ENCODE results near the gene KCNE2.
"Not testable (repeated sequence)": the region's sequence is repeated elsewhere in the genome, so short reads cannot be mapped to it uniquely, and the experiment has no call there.

Gene KCNE2

DNA sequence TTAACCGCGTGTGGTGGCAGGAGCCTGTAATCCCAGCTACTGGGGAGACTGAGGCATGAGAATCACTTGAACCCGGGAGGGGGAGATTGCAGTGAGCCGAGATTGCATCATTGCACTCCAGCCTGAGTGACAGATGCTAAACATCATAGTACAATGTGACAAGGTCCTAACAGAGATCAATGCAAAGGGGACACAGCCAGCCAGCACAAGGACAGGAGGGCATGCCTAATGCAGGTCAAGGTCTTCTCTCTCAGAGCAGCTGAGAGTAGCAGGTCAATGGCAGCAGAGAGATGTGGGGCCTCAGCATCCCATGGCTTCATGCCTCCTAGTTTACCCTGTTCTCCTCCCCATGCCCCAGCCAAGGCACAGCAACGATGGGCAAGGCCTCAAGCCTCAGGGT lies 8.5 kb downstream of the KCNE2 start:
- no peak for DNase-seq (ENCODE audit: low read depth)
- H3K4me3 ChIP-seq (ENCODE audit: low read depth, low read length), result no peak overlapping the region
- TF ChIP-seq, protein P1, sequence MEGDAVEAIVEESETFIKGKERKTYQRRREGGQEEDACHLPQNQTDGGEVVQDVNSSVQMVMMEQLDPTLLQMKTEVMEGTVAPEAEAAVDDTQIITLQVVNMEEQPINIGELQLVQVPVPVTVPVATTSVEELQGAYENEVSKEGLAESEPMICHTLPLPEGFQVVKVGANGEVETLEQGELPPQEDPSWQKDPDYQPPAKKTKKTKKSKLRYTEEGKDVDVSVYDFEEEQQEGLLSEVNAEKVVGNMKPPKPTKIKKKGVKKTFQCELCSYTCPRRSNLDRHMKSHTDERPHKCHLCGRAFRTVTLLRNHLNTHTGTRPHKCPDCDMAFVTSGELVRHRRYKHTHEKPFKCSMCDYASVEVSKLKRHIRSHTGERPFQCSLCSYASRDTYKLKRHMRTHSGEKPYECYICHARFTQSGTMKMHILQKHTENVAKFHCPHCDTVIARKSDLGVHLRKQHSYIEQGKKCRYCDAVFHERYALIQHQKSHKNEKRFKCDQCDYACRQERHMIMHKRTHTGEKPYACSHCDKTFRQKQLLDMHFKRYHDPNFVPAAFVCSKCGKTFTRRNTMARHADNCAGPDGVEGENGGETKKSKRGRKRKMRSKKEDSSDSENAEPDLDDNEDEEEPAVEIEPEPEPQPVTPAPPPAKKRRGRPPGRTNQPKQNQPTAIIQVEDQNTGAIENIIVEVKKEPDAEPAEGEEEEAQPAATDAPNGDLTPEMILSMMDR (IDR thresholded peaks at IDR 0.05; ENCODE audit: control insufficient read depth, extremely low read depth, insufficient read depth), result no peak

DNA sequence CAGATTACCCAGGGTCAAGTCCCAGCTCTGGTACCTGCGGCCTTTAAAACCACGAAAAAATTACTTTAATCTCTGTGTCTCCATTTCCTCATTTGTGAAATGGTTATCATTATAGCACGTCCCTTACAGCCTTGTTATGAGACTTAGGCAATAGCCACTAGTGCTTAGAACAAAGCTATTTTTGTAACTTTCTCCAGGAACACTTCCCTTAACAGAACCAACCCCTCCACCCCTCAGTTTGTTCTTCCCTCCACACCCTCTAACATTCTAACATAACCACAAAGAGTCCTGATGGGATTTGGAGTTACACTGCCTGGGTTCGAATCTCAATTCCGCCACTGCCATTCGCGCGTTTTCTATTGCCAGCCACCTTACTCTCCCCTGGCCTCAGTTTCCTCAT lies 10.7 kb downstream of the KCNE2 start:
- not testable (repeated sequence) for DNase-seq (ENCODE audit: low read depth); H3K4me3 ChIP-seq (ENCODE audit: low read depth, low read length)

GRCh38 chr21:34374940-34375618 lies 11.3 kb downstream of the KCNE2 start, which contains the start of gene SMIM11:
Gene SMIM11 (plus strand): TSS chr21:34375507. CDS start chr21:34379505, 3,998 bp downstream.
- not testable (repeated sequence) for H3K4me3 ChIP-seq (ENCODE audit: low read depth, low read length); DNase-seq (ENCODE audit: low read depth)

DNA sequence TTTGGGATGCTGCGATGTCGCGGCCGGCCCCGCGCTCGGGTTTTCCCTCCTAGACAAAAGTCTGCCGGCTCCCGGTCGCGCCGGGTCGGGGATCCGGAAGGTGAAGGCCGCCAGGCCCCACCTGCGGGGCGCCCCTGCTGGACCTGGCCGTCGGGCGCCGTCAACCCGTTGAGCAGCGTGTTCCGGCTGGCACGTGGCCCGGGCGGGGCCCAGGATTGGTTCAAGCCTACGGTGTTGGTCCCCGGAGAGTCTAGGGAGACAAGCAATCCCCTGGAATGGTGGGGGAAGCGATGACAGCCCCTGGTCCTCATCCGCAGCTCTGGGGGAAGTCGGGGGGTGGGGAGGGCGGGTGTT lies 11.8 kb downstream of the KCNE2 start:
- not testable (repeated sequence) for DNase-seq (ENCODE audit: low read depth)

GRCh38 chr21:34383138-34383537 lies 19.3 kb downstream of the KCNE2 start:
- not testable (repeated sequence) for DNase-seq (ENCODE audit: low read depth); H3K4me3 ChIP-seq (ENCODE audit: low read depth, low read length)

More for the DNA sequence above, 11.8 kb downstream of the KCNE2 start:
- H3K4me3 ChIP-seq (ENCODE audit: low read depth, low read length), result not testable (repeated sequence)

GRCh38 chr21:34383724-34384415 lies 20.1 kb downstream of the KCNE2 start:
- H3K4me3 ChIP-seq (ENCODE audit: low read depth, low read length); DNase-seq (ENCODE audit: low read depth): not testable (repeated sequence)

DNA sequence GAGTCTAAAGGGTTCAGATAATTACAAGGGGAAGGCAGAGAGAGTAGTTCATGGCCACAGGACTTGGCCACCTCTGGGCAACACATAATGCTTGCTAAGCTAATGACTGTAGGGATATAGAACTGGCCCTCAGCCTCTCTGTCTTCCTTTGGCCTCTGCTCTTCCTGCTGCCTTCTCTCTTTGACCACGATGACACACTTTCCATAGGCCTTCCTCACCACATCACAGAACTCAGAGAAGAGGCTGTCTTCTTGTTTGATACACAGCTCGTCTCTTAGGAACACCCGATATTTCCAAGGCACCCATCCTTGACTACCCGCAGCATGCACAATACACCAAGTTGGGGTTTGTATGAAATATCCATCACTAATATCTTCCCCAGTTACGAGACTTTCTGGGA lies 36.7 kb downstream of the KCNE2 start:
- not testable (repeated sequence) for H3K4me3 ChIP-seq (ENCODE audit: low read depth, low read length); DNase-seq (ENCODE audit: low read depth)

- H3K4me3 ChIP-seq (ENCODE audit: low read depth, low read length); DNase-seq (ENCODE audit: low read depth): not testable (repeated sequence)
These were observed 40.9 kb downstream of the KCNE2 start for GRCh38 chr21:34404742-34405141.

- DNase-seq (ENCODE audit: low read depth); H3K4me3 ChIP-seq (ENCODE audit: low read depth, low read length): not testable (repeated sequence)
These were observed 41.9 kb downstream of the KCNE2 start for GRCh38 chr21:34405686-34406085.

DNA sequence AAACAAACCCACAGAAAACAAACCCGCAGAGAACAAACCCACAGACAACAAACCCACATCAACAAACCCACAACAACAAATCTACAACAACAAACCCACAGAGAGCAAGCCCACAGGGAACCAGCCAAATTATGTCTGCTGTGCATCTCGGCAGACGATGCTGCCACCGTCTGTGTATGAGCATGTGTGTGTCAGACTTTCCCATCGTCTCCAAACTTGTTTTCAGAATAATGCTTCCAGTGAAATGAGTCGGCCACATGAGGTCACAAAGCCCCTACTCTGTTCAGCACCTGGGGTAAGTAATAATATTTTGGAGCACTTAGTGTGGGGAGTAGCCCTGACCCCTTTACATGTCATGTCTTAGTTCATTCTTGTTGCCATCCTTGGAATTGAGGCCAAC lies 42.3 kb downstream of the KCNE2 start:
- H3K4me3 ChIP-seq (ENCODE audit: low read depth, low read length), result not testable (repeated sequence)

GRCh38 chr21:34406676-34407075 lies 42.9 kb downstream of the KCNE2 start:
- DNase-seq (ENCODE audit: low read depth); H3K4me3 ChIP-seq (ENCODE audit: low read depth, low read length): not testable (repeated sequence)

More for the DNA sequence above, 42.3 kb downstream of the KCNE2 start:
- not testable (repeated sequence) for DNase-seq (ENCODE audit: low read depth)

DNA sequence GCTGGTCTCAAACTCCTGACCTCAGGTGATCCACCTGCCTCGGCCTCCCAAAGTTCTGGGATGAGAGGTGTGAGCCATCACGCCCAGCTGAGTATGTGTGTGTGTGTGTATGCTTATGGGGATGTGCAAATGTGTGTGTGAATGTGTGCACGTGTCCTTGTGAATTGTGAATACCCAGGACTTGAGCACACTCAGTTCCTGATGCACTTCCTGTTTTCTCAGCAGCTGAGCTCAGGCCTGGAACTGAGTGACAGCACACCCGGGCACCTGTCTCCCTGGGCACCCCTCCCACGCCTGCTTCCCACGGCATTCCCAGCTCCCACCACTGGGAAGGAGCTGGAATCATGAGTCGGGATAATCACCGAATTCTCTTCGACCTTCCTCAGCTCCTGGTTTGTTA lies 43.5 kb downstream of the KCNE2 start:
- DNase-seq (ENCODE audit: low read depth); H3K4me3 ChIP-seq (ENCODE audit: low read depth, low read length): not testable (repeated sequence)

GRCh38 chr21:34417448-34418077 lies 53.8 kb downstream of the KCNE2 start:
- not testable (repeated sequence) for DNase-seq (ENCODE audit: low read depth)

More at GRCh38 chr21:34417448-34418077, 53.8 kb downstream of the KCNE2 start:
- H3K4me3 ChIP-seq (ENCODE audit: low read depth, low read length), result not testable (repeated sequence)
